ENCODE data around the gene SPOCK1. TPM values are rescaled to one million over a fixed set of nuclear protein-coding genes. Genes with fewer than 3 reads are reported as not detected.

The SPOCK1 gene
- total RNA-seq, 1 experiment from 2014 or later: 10.9 TPM

- no peak overlapping the region for H2BK5ac ChIP-seq (ENCODE audit: insufficient read length, low read length)
- H2BK15ac ChIP-seq (ENCODE audit: low read depth, low read length): no peak overlapping the region
- H3K4ac ChIP-seq (ENCODE audit: low read depth, low read length): no peak overlapping the region
- no peaks in the 10 kb centered on the region for H3K23me2 ChIP-seq (ENCODE audit: insufficient read length, low read depth, low read length, poor library complexity, severe bottlenecking)
- no peaks in the 10 kb centered on the region for H3K9me3 ChIP-seq (ENCODE audit: control insufficient read depth, low read depth, low read length)
- H3T11ph ChIP-seq (ENCODE audit: low read length): no peak overlapping the region
- H3K36me3 Mint-ChIP-seq (ENCODE audit: insufficient read depth in 1 of 3, low read depth in 3 of 3): no peaks in the 10 kb centered on the region
- no peak overlapping the region for H2BK12ac ChIP-seq (ENCODE audit: insufficient read length, low read depth, low read length)
- H3K27me3 ChIP-seq (ENCODE audit: insufficient read depth, low read length): no peaks in the 10 kb centered on the region
- no peak overlapping the region for H4K5ac ChIP-seq (ENCODE audit: insufficient read length, low read depth, low read length)
- H4K91ac ChIP-seq (ENCODE audit: insufficient read length, low read depth, low read length): no peak overlapping the region
- H3K4me1 ChIP-seq (ENCODE audit: insufficient read depth, low read length): no peaks in the 10 kb centered on the region
- peaks cover 4% of the 10 kb centered on the region for H3K27me3 Mint-ChIP-seq (ENCODE audit: low read depth)
- no peak overlapping the region for H2BK120ac ChIP-seq (ENCODE audit: low read depth, low read length, poor library complexity, severe bottlenecking)
- no peak overlapping the region for H2AFZ ChIP-seq (ENCODE audit: low read length)
- no peak overlapping the region for H3K27ac ChIP-seq (ENCODE audit: insufficient read length, low read depth, low read length)
- no peak overlapping the region for H2BK20ac ChIP-seq (ENCODE audit: low read depth, low read length, poor library complexity, severe bottlenecking)
- H3K23ac ChIP-seq (ENCODE audit: insufficient read length, low read depth, low read length): no peak overlapping the region
- H4K8ac ChIP-seq (replicated peaks; ENCODE audit: insufficient read length, low read depth, low read length): no peak overlapping the region
- no peaks in the 10 kb centered on the region for H4K20me1 ChIP-seq (ENCODE audit: control insufficient read depth, insufficient read depth, insufficient read length)
- H3K79me1 ChIP-seq (ENCODE audit: insufficient read depth, low read depth, low read length, poor library complexity, severe bottlenecking): no peaks in the 10 kb centered on the region
- no peak for DNase-seq
- no peaks in the 10 kb centered on the region; a peak in 2 of 5 replicates for H3K9me3 Mint-ChIP-seq
- no CpG with 5 or more reads among the region's 3 CpGs for WGBS (ENCODE audit: extremely low coverage, insufficient read length, low lambda C conversion rate)
- TF ChIP-seq CTCF (conservative IDR thresholded peaks at IDR 0.05): no peak
- H3K14ac ChIP-seq (ENCODE audit: insufficient read depth, low read length): no peak overlapping the region
- no peak overlapping the region for H3K27ac Mint-ChIP-seq
- no peak overlapping the region for H3K18ac ChIP-seq (ENCODE audit: insufficient read length, low read depth, low read length)
- no peak overlapping the region for H2AK5ac ChIP-seq (ENCODE audit: insufficient read length, low read length)
- H3K4me3 Mint-ChIP-seq: no peak overlapping the region
- H3K9ac ChIP-seq (ENCODE audit: extremely low read depth, insufficient read length, low read length): no peak overlapping the region
- peaks cover 3 to 7% of the 10 kb centered on the region in 2 experiments; a peak in 3 of 4 replicates for H3K4me1 Mint-ChIP-seq
- H3K79me2 ChIP-seq (ENCODE audit: insufficient read depth, low read length): no peaks in the 10 kb centered on the region
- H3K56ac ChIP-seq (ENCODE audit: insufficient read length, low read depth, low read length): no peak overlapping the region
- H3K4me2 ChIP-seq (ENCODE audit: insufficient read depth, insufficient read length, low read length): no peak overlapping the region
Observed at GRCh38 chr5:137521246-137521645, 22.1 kb upstream of the SPOCK1 start.

All from H9 (cell line).